Amniotic epithelial cell (primary cell): ENCODE results near the gene TMEM150C.
A peak's percentile ranks its signal among the peaks of the same experiment; 100 is the strongest.
"Not testable (repeated sequence)": the region's sequence is repeated elsewhere in the genome, so short reads cannot be mapped to it uniquely, and the experiment has no call there.

ENCODE experiments used
- DNase-seq: peaks from one replicate; pipeline ENCODE4 v3.0.0-alpha.2; 2010; ENCODE audit warnings: low read depth

TMEM150C gene

GRCh38 chr4:82515705-82516104 lies 46.1 kb downstream of the TMEM150C start:
- DNase-seq, result no peak

GRCh38 chr4:82513382-82513781 lies 48.4 kb downstream of the TMEM150C start:
- no peak for DNase-seq

GRCh38 chr4:82510216-82510615 lies 51.6 kb downstream of the TMEM150C start:
- no peak for DNase-seq

- no peak for DNase-seq
Observed at GRCh38 chr4:82508806-82509428, 52.9 kb downstream of the TMEM150C start.

GRCh38 chr4:82508011-82508410 lies 53.8 kb downstream of the TMEM150C start:
- DNase-seq, result no peak

- no peak for DNase-seq
Observed at GRCh38 chr4:82501154-82501442, 60.7 kb downstream of the TMEM150C start.

GRCh38 chr4:82500435-82501153 lies 61.2 kb downstream of the TMEM150C start:
- DNase-seq, result peak; percentile 12

- peak; percentile 6 for DNase-seq
Observed at GRCh38 chr4:82499738-82500434, 61.9 kb downstream of the TMEM150C start.

GRCh38 chr4:82496349-82496748 lies 65.4 kb downstream of the TMEM150C start:
- DNase-seq, result no peak

- no peak for DNase-seq
Observed at GRCh38 chr4:82495666-82496065, 66.1 kb downstream of the TMEM150C start.

- DNase-seq, result no peak
Observed at GRCh38 chr4:82493721-82494425, 67.9 kb downstream of the TMEM150C start.

GRCh38 chr4:82491251-82491960 lies 70.4 kb downstream of the TMEM150C start:
- DNase-seq, result no peak

GRCh38 chr4:82489987-82490386 lies 71.8 kb downstream of the TMEM150C start:
- no peak for DNase-seq

GRCh38 chr4:82489076-82489475 lies 72.7 kb downstream of the TMEM150C start:
- DNase-seq, result no peak

- no peak for DNase-seq
Observed at GRCh38 chr4:82484996-82485783, 76.6 kb downstream of the TMEM150C start.

- DNase-seq, result no peak
Observed at GRCh38 chr4:82482387-82482786, 79.4 kb downstream of the TMEM150C start.

- DNase-seq, result no peak
Observed at GRCh38 chr4:82481506-82481840, 80.3 kb downstream of the TMEM150C start.

GRCh38 chr4:82480771-82481505 lies 80.8 kb downstream of the TMEM150C start:
- no peak for DNase-seq

GRCh38 chr4:82479562-82479961 lies 82.2 kb downstream of the TMEM150C start:
- DNase-seq, result no peak

- DNase-seq, result not testable (repeated sequence)
Observed at GRCh38 chr4:82477469-82477868, 84.3 kb downstream of the TMEM150C start.

GRCh38 chr4:82475931-82476330 lies 85.9 kb downstream of the TMEM150C start:
- not testable (repeated sequence) for DNase-seq
